ENCODE results near the gene NCR3LG1.

Gene NCR3LG1

GRCh38 chr11:17375547-17375946, 23.9 kb downstream of the NCR3LG1 start:
- no peak for DNase-seq

GRCh38 chr11:17376493-17376892, 24.9 kb downstream of the NCR3LG1 start:
- DNase-seq = no peak

- no peak for DNase-seq
Observed at GRCh38 chr11:17378655-17379054, 27.1 kb downstream of the NCR3LG1 start.

- DNase-seq = no peak
Observed at GRCh38 chr11:17379383-17380180, 28.0 kb downstream of the NCR3LG1 start.

GRCh38 chr11:17381156-17381555, 29.6 kb downstream of the NCR3LG1 start:
- no peak for DNase-seq

GRCh38 chr11:17382046-17382728, 30.6 kb downstream of the NCR3LG1 start:
- DNase-seq = no peak

- DNase-seq = no peak
Observed at GRCh38 chr11:17383461-17383860, 31.9 kb downstream of the NCR3LG1 start.

- peak; percentile 82 for DNase-seq
Observed at GRCh38 chr11:17384002-17384511, 32.5 kb downstream of the NCR3LG1 start.

GRCh38 chr11:17385492-17385891, 33.9 kb downstream of the NCR3LG1 start:
- DNase-seq = no peak

GRCh38 chr11:17385926-17386325, 34.3 kb downstream of the NCR3LG1 start:
- DNase-seq = no peak

GRCh38 chr11:17386331-17387084, 34.9 kb downstream of the NCR3LG1 start:
- DNase-seq = peak; percentile 58

- no peak for DNase-seq
Observed at GRCh38 chr11:17387254-17387653, 35.7 kb downstream of the NCR3LG1 start.

GRCh38 chr11:17387811-17388210, 36.2 kb downstream of the NCR3LG1 start:
- no peak for DNase-seq

- DNase-seq = no peak
Observed at GRCh38 chr11:17388609-17389210, 37.1 kb downstream of the NCR3LG1 start, which contains the start of gene KCNJ11. TSS of gene KCNJ11 (minus strand) at chr11:17388659. CDS start at chr11:17388091, 568 bp downstream.

GRCh38 chr11:17389211-17389956, 37.8 kb downstream of the NCR3LG1 start:
- peak; percentile 62 for DNase-seq

GRCh38 chr11:17389957-17390649, 38.5 kb downstream of the NCR3LG1 start:
- DNase-seq = no peak

- no peak for DNase-seq
Observed at GRCh38 chr11:17391493-17392355, 40.1 kb downstream of the NCR3LG1 start.

- DNase-seq = no peak
Observed at GRCh38 chr11:17392872-17393271, 41.3 kb downstream of the NCR3LG1 start.

- DNase-seq = no peak
Observed at GRCh38 chr11:17393472-17393871, 41.9 kb downstream of the NCR3LG1 start.

- DNase-seq = no peak
Observed at GRCh38 chr11:17394743-17395390, 43.3 kb downstream of the NCR3LG1 start.
